ENCODE data around the gene INO80B.

- TF ChIP-seq CTCF (conservative IDR thresholded peaks at IDR 0.05) (no peak), EZH2 (IDR thresholded peaks at IDR 0.05; ENCODE audit: low read depth) (no peak)
Measured at GRCh38 chr2:74472945-74473258, 18.0 kb downstream of the INO80B start.

Data from PC-9 (cell line).